WI38 (cell line): ENCODE measurements around the gene RALGAPA1.

Experiments used
- H3K4me3 ChIP-seq: 2 replicates; pipeline ENCODE4 v1.5.1; 2011; ENCODE audit warnings: low read depth, mild to moderate bottlenecking, control low read depth, low read length
- CTCF ChIP-seq: IDR thresholded peaks from 2 replicates; pipeline ENCODE4 v1.5.1; 2012; ENCODE audit warnings: low read depth, mild to moderate bottlenecking, control low read depth, low read length

RALGAPA1 gene

GRCh38 chr14:35704793-35705493, 104.2 kb downstream of the RALGAPA1 start:
- no peak for TF ChIP-seq CTCF
- H3K4me3 ChIP-seq, result no peak overlapping the region

GRCh38 chr14:35701531-35701930, 107.6 kb downstream of the RALGAPA1 start:
- H3K4me3 ChIP-seq, result no peak overlapping the region
- no peak for TF ChIP-seq CTCF

- H3K4me3 ChIP-seq, result no peak overlapping the region
- no peak for TF ChIP-seq CTCF
These were observed 109.2 kb downstream of the RALGAPA1 start for GRCh38 chr14:35699791-35700444.

- H3K4me3 ChIP-seq, result no peak overlapping the region
- TF ChIP-seq CTCF, result no peak
These were observed 112.5 kb downstream of the RALGAPA1 start for GRCh38 chr14:35696575-35696974.

- no peak for TF ChIP-seq CTCF
- no peak overlapping the region for H3K4me3 ChIP-seq
These were observed 113.0 kb downstream of the RALGAPA1 start for GRCh38 chr14:35696119-35696518.

- no peak for TF ChIP-seq CTCF
- no peak overlapping the region for H3K4me3 ChIP-seq
These were observed 113.4 kb downstream of the RALGAPA1 start for GRCh38 chr14:35695647-35696046.

- no peak for TF ChIP-seq CTCF
- no peak overlapping the region for H3K4me3 ChIP-seq
These were observed 114.0 kb downstream of the RALGAPA1 start for GRCh38 chr14:35695072-35695471.
